Testis (tissue), 3 donors: ENCODE data around the gene EFCAB8. TPM values are rescaled to one million over a fixed set of nuclear protein-coding genes. Genes with fewer than 3 reads are reported as not detected.

Source experiments
- DNase-seq: peaks from one replicate; pipeline ENCODE4 v3.0.0-alpha.2; 2019
- H3K27ac ChIP-seq, 2 donors: fragments of 200-600 bp; sonication (generic); one replicate each; pipeline ENCODE4 v1.5.1; 2019
- H3K27me3 ChIP-seq: fragments of 200-600 bp; sonication (generic); one replicate; pipeline ENCODE4 v1.5.1; 2019
- H3K36me3 ChIP-seq: fragments of 200-600 bp; sonication (generic); one replicate; pipeline ENCODE4 v1.5.1; 2017; ENCODE audit warnings: low read depth; ENCODE audit errors: missing control alignments
- H3K4me1 ChIP-seq: fragments of 200-600 bp; sonication (generic); one replicate; pipeline ENCODE4 v1.5.1; 2019
- H3K4me3 ChIP-seq, 2 donors: fragments of 200-600 bp; sonication (generic); one replicate each; pipeline ENCODE4 v1.5.1; 2017 to 2019
- H3K9me3 ChIP-seq: fragments of 200-600 bp; sonication (generic); one replicate; pipeline ENCODE4 v1.5.1; 2017
- CTCF ChIP-seq, 3 experiments: fragments of 450-650 bp in 2 of 3; fragments of 200-600 bp in 1 of 3; sonication (generic) in 1 of 3; IDR thresholded peaks; one replicate each; pipeline ENCODE4 v1.5.1; 2016 to 2019; ENCODE audit warnings: antibody characterized with exemption in 3 of 3, mild to moderate bottlenecking in 2 of 3, moderate library complexity in 1 of 3
- POLR2A ChIP-seq: fragments of 450-650 bp; IDR thresholded peaks from one replicate; pipeline ENCODE4 v1.6.1; 2017; ENCODE audit warnings: antibody characterized with exemption, mild to moderate bottlenecking, moderate library complexity
- WGBS, 2 donors: methylation state at CpG; one replicate each; pipeline ENCODE4 v1.1.5; 2018; 5-methylcytosine and 5-hydroxymethylcytosine counted together
- intact Hi-C: fragments of 100-400 bp; cut with DNase I; formaldehyde crosslinking; loops from one replicate; pipeline ENCODE4 v1.15.1; 2023; ENCODE audit warnings: low total_unique reads
- polyA plus RNA-seq: library from polyadenylated mRNA; stranded (reverse); fragments of 350-450 nt; fragmentation: Illumina TruSeq; extraction: RNeasy Lipid Tissue Mini Kit (QIAGEN cat#74804); gene quantifications from one replicate; pipeline ENCODE4 v1.2.3, GENCODE V29; 2014; ENCODE audit warnings: low read depth, low replicate concordance; ENCODE audit not compliant: insufficient read depth
- total RNA-seq, 2 donors: library from RNA; depleted of rRNA; stranded (reverse); fragments of >200 nt; gene quantifications; one replicate each; pipeline ENCODE4 v1.2.3, GENCODE V29; 2016

The EFCAB8 gene
- total and polyA plus RNA-seq, 3 donors from 2014 or later: 4.9 to 9.5 (median 6.3) TPM

DNA sequence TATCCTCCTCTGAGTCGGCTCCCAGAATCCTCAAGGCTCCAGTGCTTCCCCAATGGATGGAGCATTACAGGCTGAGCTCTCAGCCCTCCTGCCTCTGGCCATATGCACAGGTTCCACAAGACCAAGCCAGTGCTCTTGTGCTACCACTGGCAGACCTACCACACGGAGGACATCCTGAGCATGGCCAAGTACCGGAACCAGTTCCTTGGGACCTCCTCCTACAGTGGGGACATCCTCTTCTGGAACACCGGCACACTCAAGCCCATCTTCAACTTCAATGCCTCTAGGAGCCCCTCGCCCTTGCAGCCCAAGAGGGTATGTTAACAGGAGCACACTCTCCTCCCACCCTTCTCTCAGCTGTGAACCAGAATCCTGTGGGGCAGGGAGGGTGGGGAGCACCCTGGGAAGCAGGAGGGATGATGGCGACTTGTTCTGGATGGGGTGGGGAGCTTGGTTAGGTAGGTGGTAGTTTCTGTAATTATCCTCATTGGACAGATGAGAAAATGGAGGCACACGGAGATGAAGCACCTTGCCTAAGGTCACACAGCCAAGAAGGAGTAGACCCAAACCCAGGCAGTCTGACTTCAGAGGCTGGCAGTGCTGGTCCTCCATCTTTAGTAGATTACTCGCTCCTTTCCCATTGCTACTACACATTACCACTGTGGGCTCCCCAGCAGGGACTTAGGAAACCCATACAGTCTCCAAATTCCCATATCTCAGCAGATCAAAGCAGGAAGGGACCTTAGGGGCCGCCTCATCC is 58.6 kb downstream of the EFCAB8 start:
- intact Hi-C loops: no loop called here
- no peak overlapping the region for H3K27ac ChIP-seq
- H3K36me3 ChIP-seq: no peaks in the 10 kb centered on the region
- H3K27me3 ChIP-seq: no peaks in the 10 kb centered on the region
- no peak for TF ChIP-seq CTCF (IDR thresholded peaks at IDR 0.05)
- no peak for TF ChIP-seq POLR2A
- H3K9me3 ChIP-seq: no peaks in the 10 kb centered on the region
- no peak for DNase-seq
- H3K4me1 ChIP-seq: no peaks in the 10 kb centered on the region
- H3K4me3 ChIP-seq: no peak overlapping the region
- WGBS, 2 donors: 74 to 86% methylated on average over 4 to 9 of the region's 9 CpGs

DNA sequence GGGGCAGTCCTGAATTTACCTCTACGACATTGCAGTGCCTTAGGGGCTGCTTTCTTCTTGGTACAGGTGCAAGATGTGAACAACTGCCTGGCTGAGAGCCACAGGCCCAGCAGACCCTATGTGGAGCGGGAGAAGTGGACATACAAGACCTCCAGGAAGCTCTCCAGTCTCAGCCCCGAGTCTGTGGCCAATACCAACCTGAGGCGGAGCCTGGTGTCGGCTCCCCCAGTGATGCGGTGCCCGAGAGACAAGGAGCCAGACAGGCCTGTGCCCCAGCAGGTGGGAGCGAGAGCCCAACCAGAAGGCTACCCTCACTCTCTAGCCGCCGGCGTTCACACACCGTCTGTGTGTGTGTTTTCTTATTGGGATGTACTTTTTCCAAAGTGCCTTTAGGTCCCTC is 59.6 kb downstream of the EFCAB8 start:
- intact Hi-C loops: no loop called here
- Histone ChIP-seq H3K4me1 (no peaks in the 10 kb centered on the region), H3K27ac (no peak overlapping the region), H3K27me3 (no peaks in the 10 kb centered on the region), H3K9me3 (no peaks in the 10 kb centered on the region), H3K4me3 (no peak overlapping the region), H3K36me3 (no peaks in the 10 kb centered on the region)
- DNase-seq: no peak
- WGBS, 2 donors: 69 to 75% methylated on average over 10 to 12 of the region's 12 CpGs
- no peak for TF ChIP-seq POLR2A
- no peak for TF ChIP-seq CTCF (IDR thresholded peaks at IDR 0.05)

GRCh38 chr20:32918751-32919150 is 60.0 kb downstream of the EFCAB8 start:
- H3K27me3 ChIP-seq: no peaks in the 10 kb centered on the region
- H3K4me3 ChIP-seq: no peak overlapping the region
- TF ChIP-seq CTCF (IDR thresholded peaks at IDR 0.05): no peak
- TF ChIP-seq POLR2A: no peak
- H3K9me3 ChIP-seq: no peaks in the 10 kb centered on the region
- no peaks in the 10 kb centered on the region for H3K36me3 ChIP-seq
- WGBS, 2 donors: 79 to 100% methylated on average over 1 of the region's 1 CpG
- H3K27ac ChIP-seq: no peak overlapping the region
- no peaks in the 10 kb centered on the region for H3K4me1 ChIP-seq
- intact Hi-C loops: no loop called here
- DNase-seq: no peak

- intact Hi-C loops: no loop called here
- no peaks in the 10 kb centered on the region for H3K4me1 ChIP-seq
- no peaks in the 10 kb centered on the region for H3K9me3 ChIP-seq
- no peaks in the 10 kb centered on the region for H3K27me3 ChIP-seq
- H3K27ac ChIP-seq: no peak overlapping the region
- DNase-seq: no peak
- WGBS, 2 donors: 94% methylated on average over 12 of the region's 12 CpGs
- no peak overlapping the region for H3K4me3 ChIP-seq
- no peak for TF ChIP-seq POLR2A
- TF ChIP-seq CTCF (IDR thresholded peaks at IDR 0.05): no peak
- no peaks in the 10 kb centered on the region for H3K36me3 ChIP-seq
Observed at GRCh38 chr20:32920066-32920465, 61.3 kb downstream of the EFCAB8 start.
